ENCODE data around the gene CITED4.

CITED4 gene

GRCh38 chr1:40862008-40862863 is at the start of gene CITED4:
Gene CITED4 (minus strand): TSS chr1:40862363. CDS start chr1:40862127, 236 bp downstream.
- Histone ChIP-seq H3K36me3 (no peaks in the 10 kb centered on the region), H3K9me3 (ENCODE audit: severe bottlenecking) (no peaks in the 10 kb centered on the region), H3K27me3 (ENCODE audit: insufficient read depth, low read depth, severe bottlenecking) (no peaks in the 10 kb centered on the region), H3K27ac (no peak within 1 kb of the TSS), H3K4me3 (ENCODE audit: low read depth, low read length) (no peak within 1 kb of the TSS)
- no peak for TF ChIP-seq CTCF (IDR thresholded peaks at IDR 0.05; ENCODE audit: low read depth, low read length)
- DNase-seq = peak; percentile 13

- Histone ChIP-seq H3K27ac (no peak overlapping the region), H3K36me3 (no peaks in the 10 kb centered on the region), H3K27me3 (ENCODE audit: insufficient read depth, low read depth, severe bottlenecking) (no peaks in the 10 kb centered on the region), H3K9me3 (ENCODE audit: severe bottlenecking) (no peaks in the 10 kb centered on the region), H3K4me3 (ENCODE audit: low read depth, low read length) (no peak overlapping the region)
- DNase-seq = no peak
- TF ChIP-seq CTCF (IDR thresholded peaks at IDR 0.05; ENCODE audit: low read depth, low read length) = no peak
These were observed 48.9 kb upstream of the CITED4 start for GRCh38 chr1:40911105-40911504.

- Histone ChIP-seq H3K27ac (no peak overlapping the region), H3K4me3 (ENCODE audit: low read depth, low read length) (no peak overlapping the region), H3K36me3 (no peaks in the 10 kb centered on the region), H3K27me3 (ENCODE audit: insufficient read depth, low read depth, severe bottlenecking) (no peaks in the 10 kb centered on the region), H3K9me3 (ENCODE audit: severe bottlenecking) (no peaks in the 10 kb centered on the region)
- no peak for TF ChIP-seq CTCF (IDR thresholded peaks at IDR 0.05; ENCODE audit: low read depth, low read length)
- no peak for DNase-seq
These were observed 47.1 kb upstream of the CITED4 start for GRCh38 chr1:40909281-40909680.

GRCh38 chr1:40908350-40908749 is 46.2 kb upstream of the CITED4 start:
- no peak for DNase-seq
- Histone ChIP-seq H3K27ac (no peak overlapping the region), H3K27me3 (ENCODE audit: insufficient read depth, low read depth, severe bottlenecking) (no peaks in the 10 kb centered on the region), H3K36me3 (no peaks in the 10 kb centered on the region), H3K4me3 (ENCODE audit: low read depth, low read length) (no peak overlapping the region), H3K9me3 (ENCODE audit: severe bottlenecking) (no peaks in the 10 kb centered on the region)
- no peak for TF ChIP-seq CTCF (IDR thresholded peaks at IDR 0.05; ENCODE audit: low read depth, low read length)

GRCh38 chr1:40907899-40908298 is 45.7 kb upstream of the CITED4 start:
- Histone ChIP-seq H3K4me3 (ENCODE audit: low read depth, low read length) (no peak overlapping the region), H3K27ac (no peak overlapping the region), H3K9me3 (ENCODE audit: severe bottlenecking) (no peaks in the 10 kb centered on the region), H3K36me3 (no peaks in the 10 kb centered on the region), H3K27me3 (ENCODE audit: insufficient read depth, low read depth, severe bottlenecking) (no peaks in the 10 kb centered on the region)
- DNase-seq = no peak
- no peak for TF ChIP-seq CTCF (IDR thresholded peaks at IDR 0.05; ENCODE audit: low read depth, low read length)

Data from WERI-Rb-1 (cell line).